NCI-H128 (cell line): Measurements from ENCODE around the gene MRPL27.

Experiments used
- DNase-seq: peaks from one replicate; lab custom pipeline; 2025; ENCODE audit not compliant: unreplicated experiment; lab: John Stamatoyannopoulos, UW

The MRPL27 gene

DNA sequence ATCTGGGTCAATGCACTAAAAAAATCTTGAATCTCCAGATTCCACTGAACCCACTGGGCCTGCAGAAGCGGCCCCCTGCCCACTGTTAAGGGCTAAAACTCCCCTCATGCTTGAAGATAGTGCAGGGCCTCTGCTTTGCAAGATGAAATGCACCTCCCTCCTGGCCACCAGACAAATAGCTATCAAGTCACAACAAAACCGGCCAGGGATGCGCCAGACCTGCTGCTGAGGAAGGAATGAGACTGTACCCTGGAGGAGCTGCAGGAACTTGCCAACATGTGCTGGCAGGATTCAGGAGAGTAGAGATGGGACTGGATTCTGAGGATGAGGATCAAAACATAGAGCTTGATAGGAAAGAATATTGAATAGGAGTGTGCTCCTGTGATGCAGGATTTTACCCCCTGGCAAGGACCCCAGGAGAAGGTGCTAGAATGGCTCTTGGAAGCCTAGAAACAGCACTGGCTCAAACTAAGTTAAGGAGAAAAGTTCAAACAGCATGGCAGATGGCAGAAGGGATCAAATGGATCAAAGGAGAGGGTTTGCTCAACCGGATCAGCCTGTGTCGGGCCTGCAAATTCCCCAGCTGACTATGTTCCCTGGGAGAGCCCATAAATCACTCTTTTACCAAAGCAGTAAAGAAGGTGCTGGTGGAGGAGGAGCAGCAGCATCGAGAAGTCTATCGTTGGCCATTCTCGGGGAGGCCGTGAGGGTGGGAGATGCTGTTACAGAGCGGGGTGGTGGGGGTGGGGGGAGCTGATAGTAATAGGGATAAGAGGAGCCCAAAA is 54.3 kb downstream of the MRPL27 start:
- no peak for DNase-seq
